ENCODE measurements around the gene TFR2.

- TF ChIP-seq POLR2AphosphoS5 (IDR thresholded peaks at IDR 0.05; ENCODE audit: low read depth, low read length) (no peak), TAF1 (IDR thresholded peaks at IDR 0.05; ENCODE audit: borderline replicate concordance, low read depth, low read length) (no peak)
Observed at GRCh38 chr7:100620239-100620638, 21.1 kb downstream of the TFR2 start.
